NAMALWA (cell line): ENCODE measurements around the gene FREM3.

Experiments used
- DNase-seq: peaks from one replicate; pipeline ENCODE4 v3.0.0-alpha.2; 2015; ENCODE audit warnings: low spot score

The FREM3 gene

GRCh38 chr4:143667461-143667860 lies 33.0 kb downstream of the FREM3 start:
- DNase-seq, result no peak

DNA sequence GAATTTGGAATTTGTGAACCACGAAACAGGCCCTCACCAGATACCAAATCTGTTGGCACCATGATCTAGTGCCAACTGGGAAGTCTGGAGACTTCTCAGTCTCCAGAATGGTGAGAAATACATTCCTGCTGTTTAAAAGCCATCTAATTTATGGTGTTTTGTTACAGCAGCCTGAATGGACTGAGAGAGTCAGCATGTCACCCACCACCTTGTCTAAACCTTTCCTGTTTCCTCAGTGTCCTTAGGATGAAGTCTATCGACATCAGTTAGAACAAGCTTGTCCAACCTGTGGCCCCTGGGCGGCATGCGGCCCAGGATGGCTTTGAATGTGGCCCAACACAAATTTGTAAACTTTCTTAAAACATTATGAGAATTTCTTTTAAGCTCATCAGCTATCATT lies 42.1 kb downstream of the FREM3 start:
- no peak for DNase-seq

DNA sequence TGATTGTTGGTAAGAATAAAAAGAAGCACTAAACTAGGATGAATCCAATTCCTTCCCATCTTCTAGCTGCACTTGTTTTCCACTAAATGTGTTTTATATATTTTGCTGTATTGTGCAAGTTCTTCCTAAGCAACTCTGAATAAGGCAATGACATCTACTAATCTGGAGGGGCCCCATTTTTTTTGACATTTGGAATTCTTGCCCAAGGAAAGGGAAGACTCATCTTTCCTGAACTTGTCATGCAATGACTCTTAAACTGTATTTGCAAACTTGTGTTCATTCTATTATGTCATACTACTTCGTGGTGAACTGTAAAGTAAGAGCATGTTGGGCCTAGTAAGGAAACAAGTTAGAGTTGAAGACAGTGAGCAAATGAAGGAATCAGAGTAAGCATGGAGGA lies 45.9 kb downstream of the FREM3 start:
- no peak for DNase-seq

- no peak for DNase-seq
These were observed 47.4 kb downstream of the FREM3 start for GRCh38 chr4:143653031-143653430.

DNA sequence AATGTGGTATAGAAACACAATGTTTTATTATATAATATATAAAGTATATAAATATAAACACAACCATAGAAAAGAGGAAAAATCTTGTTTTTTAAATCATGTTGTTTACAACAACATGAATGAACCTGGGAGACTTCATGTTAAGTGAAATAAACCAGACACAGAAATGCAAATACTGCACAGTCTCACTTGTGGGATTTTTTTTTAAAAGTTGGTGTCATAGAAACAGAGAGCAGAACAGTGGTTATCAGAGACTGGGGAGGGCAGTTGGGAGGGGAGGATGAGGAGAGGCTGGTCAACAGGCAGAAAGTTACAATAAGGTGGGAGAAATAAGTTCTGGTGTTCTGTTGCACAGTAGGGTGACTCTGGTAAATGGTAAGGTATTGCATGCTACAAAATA lies 57.1 kb downstream of the FREM3 start:
- DNase-seq, result no peak

DNA sequence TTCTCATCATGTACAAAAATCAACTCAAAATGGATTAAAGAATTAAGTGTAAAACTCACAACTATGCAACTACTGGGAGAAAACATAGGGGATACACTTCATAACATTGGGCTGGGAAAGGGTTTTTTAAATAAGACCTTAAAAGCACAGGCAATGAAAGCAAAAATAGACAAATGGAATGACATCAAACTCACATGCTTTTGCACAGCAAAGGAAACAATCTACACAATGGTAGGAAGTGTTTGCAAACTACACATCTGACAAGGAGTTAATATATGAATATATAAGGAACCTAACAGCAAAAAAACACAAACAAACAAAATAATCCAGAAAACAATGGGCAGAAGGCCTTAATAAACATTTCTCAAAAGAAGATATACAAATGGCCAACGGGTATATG lies 57.9 kb downstream of the FREM3 start:
- no peak for DNase-seq

GRCh38 chr4:143641361-143641760 lies 59.1 kb downstream of the FREM3 start:
- DNase-seq, result no peak

GRCh38 chr4:143634763-143635162 lies 65.7 kb downstream of the FREM3 start:
- no peak for DNase-seq

- DNase-seq, result no peak
These were observed 66.6 kb downstream of the FREM3 start for GRCh38 chr4:143633833-143634232.

GRCh38 chr4:143626134-143626911 lies 74.2 kb downstream of the FREM3 start:
- DNase-seq, result no peak

DNA sequence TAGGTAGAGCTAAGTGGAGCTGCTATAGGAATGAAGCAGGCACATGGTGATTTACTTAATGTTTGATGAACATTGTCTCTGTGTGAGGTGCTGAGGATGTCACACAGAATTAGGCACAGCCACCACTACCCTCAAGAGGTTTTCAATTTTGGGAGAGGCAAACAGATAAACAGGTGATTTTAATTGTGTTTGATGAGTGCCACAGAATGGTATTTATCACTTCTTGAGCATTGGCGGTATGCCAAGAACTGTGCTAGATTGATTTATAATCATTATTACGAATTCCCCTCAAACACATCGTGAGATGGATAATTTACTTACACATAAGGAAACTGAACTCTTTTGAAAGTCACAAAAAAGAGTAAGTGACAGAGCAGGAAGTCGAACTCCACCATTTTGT lies 74.8 kb downstream of the FREM3 start:
- DNase-seq, result no peak

DNA sequence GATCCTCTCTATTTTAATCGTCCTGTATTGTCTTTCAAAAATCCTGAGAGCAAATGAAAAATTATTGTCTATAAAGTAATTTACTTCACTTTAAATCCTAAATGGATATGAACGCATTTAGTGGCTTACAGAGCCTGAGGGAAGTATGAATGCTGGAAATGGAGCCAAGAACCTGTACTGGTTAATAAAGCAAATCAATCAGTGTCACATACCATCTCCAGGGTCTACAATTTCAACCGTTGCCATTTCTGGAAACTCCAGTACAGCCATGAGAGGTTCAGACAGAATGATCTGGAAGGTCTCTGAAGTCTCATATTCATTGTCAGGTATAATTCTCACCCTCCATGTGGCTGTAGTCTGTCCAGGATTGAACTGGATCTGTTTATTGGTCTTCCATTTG lies 76.6 kb downstream of the FREM3 start:
- DNase-seq, result no peak

DNA sequence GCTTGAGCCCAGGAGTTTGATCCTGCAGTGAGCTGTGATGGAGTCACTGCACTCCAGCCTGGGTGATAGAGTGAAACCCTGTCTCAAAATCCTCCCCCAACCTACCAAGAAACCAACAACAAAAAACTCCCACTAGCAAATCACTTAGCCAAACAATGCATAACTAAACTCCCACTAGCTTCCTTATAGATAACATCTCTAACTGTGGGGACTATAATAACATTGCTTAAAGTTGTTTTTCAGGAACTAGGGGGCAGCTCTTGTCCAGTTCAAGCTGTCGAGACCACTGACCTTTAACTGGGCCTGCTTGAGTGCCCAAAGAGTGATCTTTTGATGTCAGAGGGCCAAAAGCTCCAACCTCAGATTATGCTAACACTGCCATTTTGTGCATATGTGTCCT lies 81.7 kb downstream of the FREM3 start:
- no peak for DNase-seq

DNA sequence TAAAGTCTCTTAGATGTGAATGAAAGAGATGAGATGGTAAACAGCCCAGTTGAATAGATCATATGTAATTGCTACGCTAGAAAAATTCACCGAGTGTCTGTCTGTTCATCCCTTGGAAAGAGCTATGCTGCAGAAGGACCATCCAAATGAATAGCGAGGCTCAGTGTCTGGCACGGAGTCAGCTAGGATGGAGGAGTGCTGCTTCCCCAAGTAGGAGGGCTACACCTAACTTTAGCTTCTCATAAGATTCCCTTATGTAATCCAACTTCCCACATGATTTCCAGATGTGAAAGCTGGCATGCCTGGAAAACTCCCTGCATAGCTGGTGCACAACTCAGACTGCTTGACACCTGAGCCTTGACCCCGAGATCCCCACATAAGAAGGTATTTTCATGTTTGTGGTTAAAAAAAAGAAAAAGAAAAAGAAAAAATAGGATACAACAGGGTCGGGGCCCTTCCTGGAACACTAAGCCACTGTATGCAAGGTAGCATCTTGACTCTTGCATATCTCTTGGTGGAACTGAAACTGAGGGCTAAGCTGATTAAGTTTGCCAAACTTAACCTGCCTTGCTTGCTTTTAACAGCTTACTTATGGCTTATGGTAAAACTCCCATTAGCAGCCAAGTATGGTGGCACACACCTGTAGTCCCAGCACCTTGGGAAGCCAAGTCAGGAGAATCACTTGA lies 82.3 kb downstream of the FREM3 start:
- DNase-seq, result no peak

GRCh38 chr4:143616771-143617170 lies 83.7 kb downstream of the FREM3 start:
- no peak for DNase-seq

- DNase-seq, result no peak
These were observed 91.0 kb downstream of the FREM3 start for GRCh38 chr4:143609492-143609891.

- no peak for DNase-seq
These were observed 94.0 kb downstream of the FREM3 start for GRCh38 chr4:143606480-143606879.

GRCh38 chr4:143599827-143600226 lies 100.6 kb downstream of the FREM3 start:
- no peak for DNase-seq

GRCh38 chr4:143598816-143599215 lies 101.7 kb downstream of the FREM3 start:
- DNase-seq, result no peak

DNA sequence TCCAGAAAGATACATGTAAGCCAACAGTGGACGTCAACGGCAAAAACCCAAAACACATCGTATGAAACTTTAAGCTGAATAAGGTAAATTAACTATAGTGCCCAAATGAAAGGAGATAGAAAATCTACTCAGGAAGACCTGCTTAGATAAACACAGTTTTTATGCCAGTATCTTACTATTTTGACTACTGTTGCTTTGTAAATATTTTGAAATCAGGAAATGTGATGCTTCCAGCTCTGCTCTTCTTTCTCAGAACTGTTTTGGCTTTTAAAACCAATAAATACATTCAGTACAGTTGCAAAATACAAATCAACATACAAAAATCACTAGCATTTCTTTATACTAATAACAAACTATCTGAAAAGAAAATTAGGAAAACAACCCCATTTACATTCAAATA lies 103.2 kb downstream of the FREM3 start:
- no peak for DNase-seq

DNA sequence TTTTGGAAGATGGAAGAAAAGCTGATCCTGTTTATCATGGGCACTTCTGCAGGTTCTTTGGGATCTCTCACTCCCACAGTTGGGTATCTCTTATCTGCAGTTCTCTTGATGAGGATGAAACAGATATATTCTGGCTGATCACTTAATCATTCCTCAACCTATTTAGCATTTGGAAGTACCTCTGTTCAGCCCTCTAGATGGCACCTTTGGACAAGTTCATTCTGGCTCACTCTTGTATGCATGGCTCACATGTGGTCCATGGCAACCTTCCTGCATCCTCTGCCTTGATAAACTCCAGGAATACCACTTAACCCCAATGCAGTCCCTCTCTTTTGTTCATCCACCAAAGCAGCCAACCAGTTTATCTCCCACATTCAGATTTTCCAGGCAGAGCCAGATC lies 112.8 kb downstream of the FREM3 start:
- peak; percentile 17 for DNase-seq

GRCh38 chr4:143586080-143586479 lies 114.4 kb downstream of the FREM3 start:
- DNase-seq, result no peak

DNA sequence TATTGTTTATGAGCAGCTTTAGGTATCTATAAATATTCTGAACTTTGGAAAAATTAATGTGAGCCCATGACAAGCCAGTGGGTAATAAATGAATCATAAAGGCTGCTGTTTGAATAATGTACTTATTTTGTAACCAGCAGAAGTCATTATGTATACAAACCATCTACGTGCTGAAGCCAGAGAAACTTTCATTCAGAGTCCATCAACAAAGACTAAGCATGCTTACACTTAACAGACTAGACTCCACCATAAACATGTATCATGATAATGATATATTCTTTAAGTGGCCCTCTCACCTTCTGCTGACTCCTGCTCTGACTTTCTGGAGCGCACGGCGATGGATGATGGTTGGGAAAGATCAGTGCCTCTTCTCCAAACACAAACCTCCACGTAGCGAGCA lies 114.9 kb downstream of the FREM3 start:
- no peak for DNase-seq
